Skeletal muscle cell (primary cell): ENCODE data around the gene DHRSX.
"Not testable (repeated sequence)": the region's sequence is repeated elsewhere in the genome, so short reads cannot be mapped to it uniquely, and the experiment has no call there.

ENCODE experiments used
- DNase-seq: peaks from one replicate; pipeline ENCODE4 v3.0.0-alpha.2; 2010; ENCODE audit warnings: low read depth
- H3K4me3 ChIP-seq: 2 replicates; pipeline ENCODE4 v1.5.1; 2011; ENCODE audit warnings: low read depth, mild to moderate bottlenecking, control low read depth, low read length, moderate library complexity

Gene DHRSX

DNA sequence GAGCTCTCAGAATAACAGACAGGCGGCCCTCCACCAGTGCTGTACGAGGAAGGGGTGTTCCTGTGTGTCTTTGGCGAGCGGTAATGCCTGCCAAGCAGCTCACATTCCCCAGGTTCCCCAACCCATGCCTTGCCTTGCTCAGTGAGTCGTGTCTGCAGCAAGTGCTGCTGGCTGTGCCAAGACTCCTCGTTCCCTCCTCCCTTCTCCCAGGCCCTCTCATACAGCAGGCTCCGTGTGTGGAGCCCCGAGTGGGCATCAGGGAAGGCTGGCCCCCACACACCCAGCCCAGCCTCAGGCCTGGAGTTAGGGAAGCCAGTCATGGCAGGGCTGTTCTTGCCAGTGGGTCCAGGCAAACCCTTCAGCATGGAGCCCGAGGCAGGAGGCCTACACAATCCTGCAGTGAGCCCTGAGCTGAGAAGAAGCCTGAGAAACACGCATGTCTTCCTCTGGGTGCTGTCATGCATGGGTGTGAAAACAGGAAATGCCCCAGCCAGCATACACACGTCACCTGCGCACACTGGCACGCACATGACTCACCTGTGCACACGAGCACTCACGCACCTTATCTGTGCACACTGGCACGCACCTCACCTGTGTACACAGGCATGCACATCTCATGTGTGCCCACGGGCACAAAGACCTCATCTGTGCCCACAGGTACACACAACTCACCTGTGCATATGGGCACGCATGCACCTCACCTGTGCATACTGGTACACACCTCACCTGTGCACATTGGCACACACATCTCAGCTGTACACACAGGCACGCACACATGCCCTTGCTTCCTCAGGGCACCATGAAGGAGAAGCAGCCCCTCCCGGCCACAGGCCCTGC, 238.7 kb downstream of the DHRSX start:
- no peak overlapping the region for H3K4me3 ChIP-seq
- no peak for DNase-seq

DNA sequence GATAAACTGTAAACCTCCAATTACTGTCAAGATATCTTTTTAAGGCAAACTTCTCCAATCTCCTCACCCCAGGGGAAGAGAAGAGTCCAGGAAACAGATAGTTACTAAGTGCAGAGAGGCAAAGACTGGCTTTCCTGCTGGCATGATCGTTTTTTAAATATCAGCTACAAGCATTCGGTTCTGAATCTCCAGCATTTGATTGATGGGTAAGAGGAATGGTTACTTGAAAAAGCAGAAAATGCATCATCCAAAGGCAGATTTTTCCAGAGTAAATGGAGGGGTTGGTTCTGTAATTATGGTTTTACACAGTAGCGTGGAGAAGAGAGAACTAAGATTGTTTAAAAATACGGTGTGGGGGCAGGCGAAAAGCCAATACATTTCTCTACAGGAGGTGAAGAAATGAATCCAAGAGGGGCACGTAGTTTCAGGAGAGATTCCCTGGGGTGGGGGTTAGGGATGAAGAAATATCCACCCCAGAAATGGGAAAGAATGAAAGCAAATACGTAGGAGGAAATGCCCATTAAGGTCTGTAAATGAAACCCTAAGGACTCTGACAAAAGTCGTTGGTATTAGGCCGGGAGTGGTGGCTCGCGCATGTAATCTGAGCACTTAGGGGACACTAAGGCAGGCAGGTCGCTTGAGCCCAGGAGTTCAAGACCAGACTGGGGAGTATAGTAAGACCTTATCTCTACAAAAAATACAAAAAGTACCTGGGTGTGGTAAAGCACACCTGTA, 248.3 kb downstream of the DHRSX start:
- H3K4me3 ChIP-seq = no peak overlapping the region
- no peak for DNase-seq

DNA sequence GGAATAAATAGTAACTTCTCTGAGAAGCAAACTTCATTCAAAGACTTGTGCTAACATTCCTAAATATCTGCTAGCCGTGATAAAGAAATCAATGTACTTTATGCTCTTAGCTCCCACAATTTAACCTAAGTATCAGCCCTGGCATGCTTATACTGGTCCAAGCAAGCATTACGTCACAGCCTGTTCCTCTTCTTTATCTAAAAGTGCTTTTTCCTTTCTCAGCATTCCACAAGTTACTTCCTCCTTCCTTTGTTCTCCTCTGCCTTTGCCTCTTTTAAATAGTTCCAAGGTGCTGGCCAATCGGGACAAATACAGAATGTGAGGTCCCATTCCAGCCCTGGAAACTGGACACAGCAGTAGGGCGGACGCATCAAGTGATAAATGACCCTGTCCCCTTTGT, 249.6 kb downstream of the DHRSX start:
- DNase-seq = no peak
- H3K4me3 ChIP-seq = no peak overlapping the region

DNA sequence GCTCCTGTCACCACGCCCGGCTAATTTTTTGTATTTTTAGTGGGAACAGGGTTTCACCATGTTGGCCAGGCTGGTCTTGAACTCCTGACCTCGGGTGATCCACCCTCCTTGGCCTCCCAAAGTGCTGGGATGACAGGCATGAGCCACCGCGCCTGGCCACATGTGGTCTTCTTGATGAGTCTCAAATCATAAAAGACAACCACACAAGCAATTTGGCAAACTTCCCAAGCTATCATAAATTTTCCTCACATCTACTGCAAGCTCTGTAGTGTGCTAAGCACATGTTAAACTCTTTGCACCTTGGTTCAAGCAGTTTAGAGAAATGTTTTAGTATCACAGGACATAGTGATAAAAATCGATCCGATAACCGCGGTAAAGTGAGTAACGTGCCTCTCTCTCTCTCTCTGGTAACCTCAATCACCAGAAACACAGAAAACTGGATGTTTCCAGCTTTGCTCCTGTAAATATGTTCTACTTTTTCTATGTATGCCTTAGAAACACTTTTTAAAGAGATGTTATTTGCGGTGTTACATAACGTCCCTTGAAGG, 256.8 kb downstream of the DHRSX start:
- no peak overlapping the region for H3K4me3 ChIP-seq
- peak; percentile 35 for DNase-seq

DNA sequence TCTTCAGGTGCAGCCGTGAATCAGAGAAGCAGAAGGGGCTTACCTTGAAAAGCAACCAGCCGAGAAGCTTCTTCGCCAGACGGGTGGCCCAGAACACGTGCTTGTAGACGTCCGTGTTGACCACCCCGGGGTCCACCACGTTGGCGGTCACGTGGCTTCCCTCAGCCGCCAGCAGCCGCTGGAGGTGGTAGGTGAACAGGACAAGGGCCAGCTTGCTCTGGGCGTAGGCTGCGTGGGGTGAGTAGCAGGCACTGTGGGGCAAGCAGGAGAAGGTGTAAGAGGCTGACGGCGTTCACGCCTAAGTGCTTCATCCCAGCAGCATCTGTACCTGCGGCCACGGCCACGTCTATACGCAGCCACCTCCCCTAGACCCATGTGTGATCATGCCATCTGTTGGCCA, 257.8 kb downstream of the DHRSX start:
- H3K4me3 ChIP-seq = no peak overlapping the region
- DNase-seq = no peak

DNA sequence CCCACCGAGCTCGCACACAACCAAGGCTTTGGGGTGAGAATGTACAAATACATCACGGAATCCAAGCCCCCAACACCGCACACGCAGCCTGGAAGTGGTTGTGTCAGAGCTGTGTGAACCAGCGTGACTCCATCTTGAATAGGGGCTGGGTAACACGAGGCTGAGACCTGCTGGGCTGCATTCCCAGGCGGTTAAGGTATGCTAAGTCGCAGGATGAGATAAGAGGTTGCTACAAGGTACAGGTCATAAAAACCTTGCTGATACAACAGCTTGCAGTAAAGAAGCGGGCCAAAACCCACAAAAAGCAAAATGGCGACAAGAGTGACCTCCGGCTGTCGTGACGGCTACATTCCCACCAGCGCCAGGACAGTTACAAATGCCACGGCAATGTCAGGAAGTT, 258.4 kb downstream of the DHRSX start:
- H3K4me3 ChIP-seq = no peak overlapping the region
- no peak for DNase-seq

DNA sequence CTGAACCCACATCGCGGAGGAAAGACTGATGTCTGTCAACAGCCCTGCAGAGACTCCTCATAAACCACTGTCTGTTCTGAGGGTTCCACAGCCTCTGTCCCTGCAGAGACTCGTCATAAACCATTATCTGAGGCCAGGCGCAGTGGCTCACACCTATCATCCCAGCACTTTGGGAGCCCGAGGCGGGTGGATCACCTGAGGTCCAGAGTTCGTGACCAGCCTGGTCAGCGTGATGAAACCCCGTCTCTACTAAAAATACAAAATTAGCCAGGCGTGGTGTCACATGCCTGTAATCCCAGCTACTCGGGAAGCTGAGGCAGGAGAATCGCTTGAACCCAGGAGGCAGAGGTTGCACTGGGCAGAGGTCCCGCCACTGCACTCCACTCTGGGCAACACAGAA, 259.3 kb downstream of the DHRSX start:
- not testable (repeated sequence) for H3K4me3 ChIP-seq, DNase-seq

DNA sequence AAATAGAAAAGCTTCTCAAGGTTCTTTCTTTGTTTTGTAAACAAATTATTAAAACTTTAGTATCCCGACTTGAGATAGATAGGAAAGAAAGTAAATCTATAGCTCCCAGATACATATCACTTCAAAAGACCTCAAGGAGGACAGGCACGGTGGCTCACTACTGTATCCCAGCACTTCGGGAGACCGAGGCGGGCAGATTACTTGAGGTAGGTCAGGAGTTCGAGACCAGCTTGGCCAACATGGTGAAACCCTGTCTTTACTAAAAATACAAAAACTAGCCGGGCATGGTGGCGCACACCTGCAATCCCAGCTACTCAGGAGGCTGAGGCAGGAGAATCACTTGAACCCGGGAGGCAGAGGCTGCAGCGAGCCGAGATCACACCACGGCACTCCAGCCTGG, 260.0 kb downstream of the DHRSX start:
- not testable (repeated sequence) for DNase-seq, H3K4me3 ChIP-seq

DNA sequence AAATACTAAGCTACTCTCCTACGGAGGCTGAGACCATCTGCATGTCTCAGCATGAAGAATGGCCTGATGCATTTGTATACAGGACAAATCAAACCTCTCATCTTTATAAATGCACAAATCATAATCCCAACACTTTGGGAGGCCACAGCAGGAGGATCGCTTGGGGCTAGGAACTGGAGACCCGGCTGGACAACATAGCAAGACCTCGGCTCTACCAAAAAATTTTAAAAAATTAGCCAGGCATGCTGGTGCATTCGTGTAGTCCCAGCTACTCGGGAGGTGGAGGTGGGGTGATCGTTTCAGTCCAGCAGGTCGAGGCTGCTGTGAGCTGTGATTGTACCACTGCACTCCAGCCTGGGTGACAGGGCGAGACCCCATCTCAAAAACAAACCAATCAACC, 262.8 kb downstream of the DHRSX start:
- H3K4me3 ChIP-seq = no peak overlapping the region
- no peak for DNase-seq

DNA sequence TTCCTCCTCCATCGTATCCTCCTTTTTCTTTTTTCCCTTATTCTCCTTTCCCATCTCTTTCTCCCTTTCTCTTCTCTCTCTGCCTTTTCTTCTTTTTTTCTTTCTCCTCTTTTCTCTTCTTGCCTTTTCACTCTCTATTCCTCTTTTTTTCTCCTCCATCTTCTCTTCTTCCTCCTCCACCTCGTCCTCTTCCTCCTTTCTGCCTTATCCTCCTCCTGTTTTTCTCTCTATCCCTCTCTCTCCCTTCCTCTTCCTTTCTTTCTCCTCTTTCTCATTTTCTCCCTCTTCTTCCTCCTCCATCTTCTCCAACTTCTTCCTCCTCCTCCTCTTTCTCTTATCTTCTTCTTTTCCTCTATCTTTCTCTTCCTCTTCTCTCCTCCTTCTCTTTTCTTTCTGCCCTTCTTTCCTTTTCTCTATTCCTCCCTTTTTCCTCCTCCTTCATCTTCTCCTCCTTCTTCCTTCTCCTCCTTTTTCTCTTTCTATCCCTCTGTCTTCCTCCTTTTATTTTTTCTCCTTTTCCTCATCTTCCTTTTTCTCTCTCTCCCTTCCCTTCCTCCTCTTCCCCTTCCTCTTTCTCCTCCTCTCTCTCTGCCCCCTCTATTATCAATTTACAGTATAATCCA, 269.1 kb downstream of the DHRSX start:
- no peak for DNase-seq
- H3K4me3 ChIP-seq = no peak overlapping the region

DNA sequence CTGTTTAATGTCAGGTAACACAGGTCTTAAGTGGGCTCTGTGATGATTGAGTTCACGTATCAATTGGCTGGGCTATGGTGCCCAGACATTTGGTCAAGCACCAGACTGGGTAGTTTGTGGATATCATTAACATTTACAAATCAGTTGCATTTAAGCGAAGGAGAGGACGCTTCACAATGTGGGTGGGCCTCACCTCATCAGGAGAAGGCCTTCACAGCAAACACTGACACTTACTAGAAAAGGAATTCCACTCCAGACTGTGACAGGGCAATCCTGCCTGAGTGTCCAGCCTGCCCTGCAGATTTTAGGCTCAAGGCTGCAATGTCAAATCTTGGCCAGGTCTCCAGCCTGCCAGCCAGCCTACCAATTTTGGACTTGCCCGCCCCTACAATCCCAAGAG, 270.3 kb downstream of the DHRSX start:
- no peak for DNase-seq
- no peak overlapping the region for H3K4me3 ChIP-seq

DNA sequence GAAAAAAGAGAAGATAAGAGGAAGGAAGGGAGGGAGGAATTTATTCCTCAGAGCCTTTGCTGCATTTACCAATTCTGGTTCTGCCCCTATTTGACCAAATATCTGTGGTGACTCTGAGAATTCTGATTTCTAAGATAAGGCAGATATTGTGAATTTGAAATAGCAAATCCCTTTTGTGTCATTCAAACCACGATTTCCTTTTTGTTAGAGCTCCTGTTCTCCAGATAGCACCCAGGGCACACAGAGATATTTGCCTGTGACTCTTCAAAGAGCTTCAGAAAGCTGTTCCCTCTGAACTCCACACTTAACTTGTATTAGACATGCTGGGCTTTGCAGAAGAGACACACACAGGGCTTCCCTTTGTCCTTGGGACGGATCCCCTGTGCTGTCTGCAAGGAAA, 272.2 kb downstream of the DHRSX start:
- H3K4me3 ChIP-seq = no peak overlapping the region
- DNase-seq = no peak

DNA sequence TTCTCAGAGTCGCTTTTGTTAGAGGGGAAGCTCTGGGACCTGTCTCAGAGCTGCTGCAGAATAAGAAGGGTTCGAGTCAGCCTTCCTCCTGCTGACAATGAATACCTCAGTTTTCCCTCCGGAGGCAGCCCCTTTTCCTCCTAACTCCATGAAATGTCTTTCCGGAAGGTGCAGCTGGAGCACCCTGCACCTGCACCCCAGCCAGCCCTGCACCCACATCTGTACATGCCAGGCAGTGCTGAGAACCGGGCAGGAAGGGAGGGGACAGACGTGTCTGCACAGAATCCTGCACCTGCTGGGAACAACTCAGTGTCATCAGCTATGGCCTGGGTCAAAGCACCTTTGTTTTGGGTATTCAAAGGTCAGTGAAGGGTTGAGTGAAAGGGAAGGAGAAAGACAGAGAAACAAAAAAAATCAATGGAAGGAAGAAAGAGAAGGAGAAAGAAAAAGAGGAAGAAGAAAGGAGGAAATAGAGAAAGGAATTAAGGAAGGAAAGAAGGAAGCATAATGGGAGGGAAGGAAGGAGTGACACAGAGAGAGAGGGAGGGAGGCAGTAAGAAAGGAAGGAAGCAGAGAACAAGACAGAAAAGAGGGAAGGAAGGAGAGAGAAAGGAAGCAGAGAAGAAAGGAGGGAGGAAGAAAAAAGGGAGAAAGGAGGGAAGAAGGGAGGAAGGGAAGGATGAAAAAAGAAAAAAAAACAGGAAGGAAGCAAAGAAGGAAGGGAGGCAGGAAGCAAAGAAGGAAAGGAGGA, 273.7 kb downstream of the DHRSX start:
- no peak overlapping the region for H3K4me3 ChIP-seq
- no peak for DNase-seq

DNA sequence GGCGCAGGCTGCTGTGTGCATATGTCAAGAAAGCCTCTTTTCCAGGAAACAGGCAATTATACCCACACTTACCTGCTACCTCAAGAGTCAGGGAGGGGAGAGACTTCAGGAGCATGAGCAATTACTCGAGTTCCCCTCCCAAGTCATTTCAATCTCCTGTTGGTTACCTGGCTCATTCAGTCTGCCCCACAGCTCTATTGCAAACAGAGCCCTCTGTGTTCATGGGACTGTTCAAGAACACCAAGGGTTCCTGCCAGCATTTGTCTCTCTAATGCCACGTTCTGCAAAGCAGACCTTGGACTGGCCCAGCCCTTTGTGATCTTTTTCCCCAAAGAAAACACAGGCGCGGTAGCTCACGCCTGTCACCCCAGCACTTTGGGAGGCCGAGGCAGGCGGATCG, 274.6 kb downstream of the DHRSX start:
- DNase-seq = no peak
- H3K4me3 ChIP-seq = no peak overlapping the region

DNA sequence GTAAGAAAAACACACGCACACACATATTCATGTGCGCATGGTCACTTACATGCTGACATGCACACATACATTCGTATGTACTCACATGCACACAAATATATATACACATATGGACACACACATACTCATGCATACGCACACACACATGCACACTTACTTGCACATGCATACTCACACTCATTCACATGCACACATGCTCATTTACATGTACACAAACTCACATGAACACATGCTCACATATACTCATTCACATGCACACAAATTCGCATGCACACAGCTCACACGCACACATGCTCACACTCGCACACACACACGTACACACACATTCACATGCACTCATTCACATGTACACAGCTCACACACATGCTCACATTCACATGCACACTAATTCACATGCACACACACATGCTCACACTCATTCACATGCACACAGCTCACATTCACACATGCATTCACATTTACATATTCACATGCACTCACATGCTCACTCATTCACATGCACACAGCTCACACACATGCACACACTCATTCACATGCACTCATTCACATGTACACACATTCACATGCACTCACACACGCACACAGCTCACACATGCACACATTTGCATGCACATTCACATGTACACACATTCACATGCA, 276.1 kb downstream of the DHRSX start:
- no peak for DNase-seq
- no peak overlapping the region for H3K4me3 ChIP-seq

DNA sequence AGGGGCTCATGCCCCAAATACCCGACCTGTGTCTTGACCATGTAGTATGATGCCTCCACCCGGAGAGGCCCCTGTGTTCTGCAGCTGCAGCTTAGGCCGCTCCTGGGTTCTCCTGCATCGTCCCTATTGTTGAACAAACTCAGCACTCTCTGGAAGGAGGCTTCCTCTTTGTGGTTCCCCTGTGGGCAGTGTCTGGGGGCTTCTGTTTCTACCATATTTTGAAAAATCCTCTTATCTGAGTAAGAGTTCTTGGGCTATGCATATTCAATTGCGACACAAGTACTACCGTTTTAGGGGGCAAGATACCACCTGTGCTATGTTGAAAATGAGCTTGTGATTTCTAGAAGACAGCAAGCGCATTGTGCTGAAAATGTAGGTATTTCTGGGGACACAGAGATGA, 276.6 kb downstream of the DHRSX start:
- DNase-seq = no peak
- no peak overlapping the region for H3K4me3 ChIP-seq

DNA sequence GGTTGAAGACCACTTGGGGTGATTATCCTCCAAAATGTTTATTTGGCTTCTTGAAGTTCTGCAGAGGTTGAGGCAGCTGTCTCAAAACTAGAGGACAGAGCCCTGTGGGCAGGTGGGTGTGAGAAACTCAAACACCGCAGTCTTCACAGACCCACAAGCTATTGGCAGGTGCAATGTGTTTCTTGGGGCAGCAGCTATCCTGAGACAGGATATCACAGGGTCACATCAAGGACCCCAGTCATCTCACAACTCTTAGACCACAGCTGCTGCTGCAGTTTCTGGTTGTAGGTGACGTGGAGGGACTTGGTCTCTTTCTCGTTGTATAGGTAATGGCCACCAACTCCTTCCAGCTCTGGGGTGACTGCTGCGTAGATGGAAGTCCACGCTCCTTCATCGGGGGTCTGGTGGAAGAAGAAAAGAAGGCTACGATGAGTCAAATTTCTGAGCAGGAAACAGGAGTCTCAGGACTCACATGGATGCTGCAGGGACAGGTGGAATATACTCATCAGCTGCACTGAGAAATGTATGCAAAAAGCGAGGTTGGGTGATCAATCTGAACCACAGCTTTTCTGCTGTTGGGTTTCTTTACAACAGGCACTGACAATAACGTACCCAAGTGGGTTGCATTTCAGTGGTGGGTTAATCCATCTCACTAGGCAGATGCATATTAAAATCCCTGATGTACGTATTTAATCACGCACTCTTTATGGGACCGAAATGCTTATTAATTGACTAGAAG, 279.8 kb downstream of the DHRSX start:
- no peak for DNase-seq
- no peak overlapping the region for H3K4me3 ChIP-seq

DNA sequence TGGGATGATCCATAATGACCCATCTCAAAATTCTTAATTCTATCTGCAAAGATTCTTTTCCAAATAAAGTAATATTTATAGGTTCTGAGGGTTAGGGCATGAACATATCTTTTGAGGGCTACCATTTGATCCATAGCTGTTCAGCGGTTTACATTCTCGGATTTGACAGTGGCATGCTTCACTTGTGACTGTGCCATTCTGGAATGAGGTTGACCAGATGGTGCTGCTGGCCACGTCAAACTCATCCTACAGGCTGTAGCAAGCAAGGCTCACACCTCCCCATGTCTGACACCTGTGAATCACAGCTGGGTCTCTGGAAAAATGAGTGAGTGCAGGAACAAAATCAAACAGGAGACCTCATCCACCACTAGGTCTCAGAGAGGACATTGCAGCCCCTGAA, 280.5 kb downstream of the DHRSX start:
- no peak overlapping the region for H3K4me3 ChIP-seq
- no peak for DNase-seq
